Measurements from ENCODE around the gene NTM. TPM values are rescaled to one million over a fixed set of nuclear protein-coding genes. Genes with fewer than 3 reads are reported as not detected.

The NTM gene
- total RNA-seq, 4 donors from 2014 or later = 1.4 to 5.7 TPM; not detected in 2

- Histone ChIP-seq H3K27me3 (no peaks in the 10 kb centered on the region), H3K9me3 (no peaks in the 10 kb centered on the region), H3K27ac (no peak overlapping the region), H3K4me3 (no peak overlapping the region), H3K36me3 (no peaks in the 10 kb centered on the region), H3K4me1 (no peaks in the 10 kb centered on the region)
- TF ChIP-seq POLR2A (IDR thresholded peaks at IDR 0.05) = no peak
- TF ChIP-seq, protein P1, sequence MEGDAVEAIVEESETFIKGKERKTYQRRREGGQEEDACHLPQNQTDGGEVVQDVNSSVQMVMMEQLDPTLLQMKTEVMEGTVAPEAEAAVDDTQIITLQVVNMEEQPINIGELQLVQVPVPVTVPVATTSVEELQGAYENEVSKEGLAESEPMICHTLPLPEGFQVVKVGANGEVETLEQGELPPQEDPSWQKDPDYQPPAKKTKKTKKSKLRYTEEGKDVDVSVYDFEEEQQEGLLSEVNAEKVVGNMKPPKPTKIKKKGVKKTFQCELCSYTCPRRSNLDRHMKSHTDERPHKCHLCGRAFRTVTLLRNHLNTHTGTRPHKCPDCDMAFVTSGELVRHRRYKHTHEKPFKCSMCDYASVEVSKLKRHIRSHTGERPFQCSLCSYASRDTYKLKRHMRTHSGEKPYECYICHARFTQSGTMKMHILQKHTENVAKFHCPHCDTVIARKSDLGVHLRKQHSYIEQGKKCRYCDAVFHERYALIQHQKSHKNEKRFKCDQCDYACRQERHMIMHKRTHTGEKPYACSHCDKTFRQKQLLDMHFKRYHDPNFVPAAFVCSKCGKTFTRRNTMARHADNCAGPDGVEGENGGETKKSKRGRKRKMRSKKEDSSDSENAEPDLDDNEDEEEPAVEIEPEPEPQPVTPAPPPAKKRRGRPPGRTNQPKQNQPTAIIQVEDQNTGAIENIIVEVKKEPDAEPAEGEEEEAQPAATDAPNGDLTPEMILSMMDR (IDR thresholded peaks at IDR 0.05) = no peak
- intact Hi-C loops (cut with DNase I; ENCODE audit: low total_unique reads) = no loop called here
- no peak for DNase-seq
Observed at GRCh38 chr11:131940126-131940525, 569.7 kb downstream of the NTM start.

DNA sequence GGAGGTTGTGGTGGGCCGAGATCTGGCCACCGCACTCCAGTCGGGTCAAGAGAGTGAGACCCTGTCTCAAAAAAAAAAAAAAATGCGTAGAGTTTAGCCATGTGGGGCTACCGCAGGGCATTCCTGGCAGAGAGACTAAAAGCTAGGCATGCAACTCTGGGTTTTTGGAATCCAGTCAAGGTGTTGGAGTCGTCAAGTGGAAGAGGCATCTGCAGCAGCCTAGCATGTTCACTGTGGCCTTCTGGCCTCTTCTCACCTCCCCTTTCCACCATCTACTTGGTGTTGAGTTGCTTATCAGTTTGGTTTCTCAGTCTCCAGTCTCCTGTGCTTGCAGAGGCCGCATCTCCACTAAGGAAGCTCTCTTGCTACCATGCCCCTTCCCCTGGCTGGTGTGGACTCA, 572.5 kb downstream of the NTM start:
- no peaks in the 10 kb centered on the region for H3K27me3 ChIP-seq
- intact Hi-C loops (cut with DNase I; ENCODE audit: low total_unique reads) = no loop called here
- no peak overlapping the region for H3K4me3 ChIP-seq
- no peak overlapping the region for H3K27ac ChIP-seq
- DNase-seq = no peak
- no peaks in the 10 kb centered on the region for H3K36me3 ChIP-seq
- no peaks in the 10 kb centered on the region for H3K4me1 ChIP-seq
- TF ChIP-seq, protein P1 (IDR thresholded peaks at IDR 0.05) = no peak
- TF ChIP-seq POLR2A (IDR thresholded peaks at IDR 0.05) = no peak
- H3K9me3 ChIP-seq = no peaks in the 10 kb centered on the region

DNA sequence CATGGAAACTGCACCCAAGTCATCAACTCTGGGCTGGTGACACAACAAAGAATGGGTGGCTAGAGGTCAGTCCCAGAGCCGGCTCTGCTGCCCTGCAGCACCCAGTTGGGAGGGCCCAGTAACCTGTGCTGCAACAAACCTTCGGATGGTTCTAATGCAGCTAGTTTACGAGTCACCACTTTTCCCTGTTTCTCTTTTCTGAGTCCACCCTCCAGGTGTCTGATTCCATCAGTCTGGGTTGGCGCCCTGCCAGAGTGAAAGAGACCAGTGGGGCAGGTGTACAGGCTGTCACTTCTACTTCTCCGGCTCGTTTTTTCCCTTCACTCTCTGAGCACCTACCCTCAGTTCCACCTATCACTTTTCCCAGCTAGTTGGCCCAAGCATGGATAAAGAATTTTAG, 572.9 kb downstream of the NTM start:
- H3K4me3 ChIP-seq = no peak overlapping the region
- no peaks in the 10 kb centered on the region for H3K27me3 ChIP-seq
- TF ChIP-seq, protein P1 (IDR thresholded peaks at IDR 0.05) = no peak
- TF ChIP-seq POLR2A (IDR thresholded peaks at IDR 0.05) = no peak
- H3K36me3 ChIP-seq = no peaks in the 10 kb centered on the region
- intact Hi-C loops (cut with DNase I; ENCODE audit: low total_unique reads) = no loop called here
- no peaks in the 10 kb centered on the region for H3K4me1 ChIP-seq
- H3K9me3 ChIP-seq = no peaks in the 10 kb centered on the region
- H3K27ac ChIP-seq = no peak overlapping the region
- no peak for DNase-seq

DNA sequence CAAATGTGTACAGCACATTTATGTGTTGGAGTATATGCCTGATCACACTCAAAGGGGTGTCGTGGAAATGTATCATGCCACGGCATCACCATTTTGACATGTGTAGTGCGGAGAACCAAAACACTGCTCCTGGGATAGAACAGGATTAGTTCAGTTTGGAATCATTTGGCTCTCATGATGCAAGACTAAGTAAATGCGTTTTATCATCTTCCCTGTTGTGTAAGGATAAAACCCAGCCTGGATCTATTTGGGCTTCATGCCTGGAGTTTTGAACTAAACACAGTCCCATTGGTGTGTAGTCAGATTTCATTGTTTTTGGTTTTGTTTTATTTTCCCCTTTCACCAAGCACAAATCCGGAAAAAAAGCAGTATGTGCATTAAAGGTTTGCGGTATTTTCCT, 574.3 kb downstream of the NTM start:
- no peak for TF ChIP-seq POLR2A (IDR thresholded peaks at IDR 0.05)
- TF ChIP-seq, protein P1 (IDR thresholded peaks at IDR 0.05) = no peak
- intact Hi-C loops (cut with DNase I; ENCODE audit: low total_unique reads) = no loop called here

GRCh38 chr11:131945706-131946105, 575.3 kb downstream of the NTM start:
- Histone ChIP-seq H3K4me3 (no peak overlapping the region), H3K9me3 (no peaks in the 10 kb centered on the region), H3K4me1 (no peaks in the 10 kb centered on the region), H3K27me3 (no peaks in the 10 kb centered on the region), H3K27ac (no peak overlapping the region), H3K36me3 (no peaks in the 10 kb centered on the region)
- intact Hi-C loops (cut with DNase I; ENCODE audit: low total_unique reads) = no loop called here
- DNase-seq = no peak
- TF ChIP-seq, protein P1 (IDR thresholded peaks at IDR 0.05) = no peak
- TF ChIP-seq POLR2A (IDR thresholded peaks at IDR 0.05) = no peak

More for the DNA sequence above, 574.3 kb downstream of the NTM start:
- H3K27me3 ChIP-seq = no peaks in the 10 kb centered on the region
- no peak for DNase-seq
- no peaks in the 10 kb centered on the region for H3K4me1 ChIP-seq
- H3K36me3 ChIP-seq = no peaks in the 10 kb centered on the region
- no peak overlapping the region for H3K27ac ChIP-seq
- H3K4me3 ChIP-seq = no peak overlapping the region
- H3K9me3 ChIP-seq = no peaks in the 10 kb centered on the region

Data from uterus (tissue), 4 donors.